ENCODE measurements around the gene ANKZF1. TPM values are rescaled to one million over a fixed set of nuclear protein-coding genes. Genes with fewer than 3 reads are reported as not detected.
A peak's percentile ranks its signal among the peaks of the same experiment; 100 is the strongest.

The ANKZF1 gene
- total and polyA plus RNA-seq, 2 of the 8 experiments (the other 6 are each of a cell fraction or from before 2014, with no cell fraction given): 32.5 to 50.1 TPM

DNA sequence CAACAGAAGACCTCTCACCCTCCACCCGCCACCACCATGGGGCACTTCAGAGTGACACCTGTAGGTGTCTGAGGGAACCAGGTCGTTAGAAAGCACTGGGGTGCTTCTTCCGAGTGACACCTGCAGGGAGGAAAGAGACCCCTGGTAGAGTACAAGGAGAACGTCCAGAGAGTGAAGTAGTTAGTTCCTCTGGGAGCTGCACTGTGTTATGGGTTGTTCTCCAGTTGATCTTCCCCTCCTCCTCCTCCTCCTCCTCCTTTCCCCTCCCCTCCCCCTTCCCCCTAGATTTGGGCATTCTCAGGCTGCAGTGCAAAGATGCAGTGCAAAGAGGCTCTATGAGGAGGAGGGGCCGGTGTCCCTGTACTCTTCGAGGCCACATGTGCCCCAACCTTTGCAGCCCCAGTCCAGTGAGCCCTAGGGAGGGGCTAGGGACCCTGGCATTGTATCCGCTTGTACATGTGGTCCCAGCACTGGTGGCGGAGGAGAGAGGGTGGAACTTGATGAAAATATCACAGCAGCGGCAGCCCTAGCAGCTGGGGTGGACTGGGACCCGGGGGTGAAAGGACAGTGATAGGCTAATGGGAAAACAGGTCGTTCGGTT is 50.4 kb downstream of the ANKZF1 start:
- peak overlapping the region; percentile 73 to 87 for H3K4me2 ChIP-seq (ENCODE audit: insufficient read depth in 1 of 2, low read depth in 2 of 2, low read length in 2 of 2)
- H2BK5ac ChIP-seq (ENCODE audit: low read depth, low read length): no peak overlapping the region
- H3K4me1 ChIP-seq (replicated peaks in 1 of 4; ENCODE audit: control insufficient read depth in 3 of 4, insufficient read depth in 4 of 4, low read length in 3 of 4): peaks cover 9 to 23% (median 12%) of the 10 kb centered on the region in 4 experiments; a peak in 6 of 7 replicates
- no peak overlapping the region for H3K56ac ChIP-seq (replicated peaks; ENCODE audit: insufficient read length, low read depth, low read length)
- no peak overlapping the region for H3K23ac ChIP-seq (ENCODE audit: insufficient read length)
- FAIRE-seq (no peak), DNase-seq (ENCODE audit: low read depth in 1 of 2, low spot score in 2 of 2) (no peak)
- peak overlapping the region in 2 of 4 experiments; percentile 8 to 26; a peak in 1 of 7 replicates for H3K9ac ChIP-seq (replicated peaks in 1 of 4; ENCODE audit: extremely low read depth in 1 of 4, low read depth in 3 of 4, low read length in 3 of 4)
- peaks cover 8% of the 10 kb centered on the region; the same call in 1 of the 2 replicates for H3K23me2 ChIP-seq (ENCODE audit: low read depth, low read length)
- no peak overlapping the region for H3K4ac ChIP-seq (replicated peaks; ENCODE audit: insufficient read length, low read depth, low read length)
- CTCF ChIA-PET (ENCODE audit: partially characterized antibody): interaction anchor here (0.7 to 12.1 kb wide), 6 partner anchors 12 to 108 kb away, joined by 3 to 220 read pairs (median 14); partner anchors contain the start of genes DNPEP, GLB1L, STK16 and TUBA4A
- no peak overlapping the region for H4K91ac ChIP-seq (replicated peaks; ENCODE audit: insufficient read length, low read length)
- no peaks in the 10 kb centered on the region; a peak in 1 of 7 replicates for H3K27me3 ChIP-seq (replicated peaks in 1 of 4; ENCODE audit: control insufficient read depth in 3 of 4, extremely low read depth in 1 of 4, insufficient read depth in 3 of 4, low read length in 3 of 4)
- no peak overlapping the region for H4K8ac ChIP-seq (ENCODE audit: extremely low read depth, insufficient read depth, low read length)
- H2AFZ ChIP-seq (ENCODE audit: low read length): no peak overlapping the region
- no peak overlapping the region for H4K5ac ChIP-seq (ENCODE audit: insufficient read length, low read depth, low read length)
- no peaks in the 10 kb centered on the region for H3K79me2 ChIP-seq (ENCODE audit: control insufficient read depth in 1 of 2, insufficient read depth in 2 of 2, low read length in 2 of 2)
- POLR2A ChIA-PET (ENCODE audit: partially characterized antibody): interaction anchor here (1.0 to 4.5 kb wide), 6 partner anchors 14 to 104 kb away, joined by 3 to 33 read pairs (median 8); partner anchors contain the start of genes ATG9A, GLB1L, PTPRN and STK16
- no peak overlapping the region for H3K27ac ChIP-seq (ENCODE audit: low read depth, low read length)
- H3K18ac ChIP-seq (ENCODE audit: extremely low read depth, low read length): peak overlapping the region; percentile 13; the same call in 1 of the 2 replicates
- H2BK120ac ChIP-seq (replicated peaks; ENCODE audit: low read depth, low read length): no peak overlapping the region
- TF ChIP-seq ASH2L (IDR thresholded peaks at IDR 0.05; ENCODE audit: low read length) (no peak), YY1 (IDR thresholded peaks at IDR 0.05; ENCODE audit: low read depth, low read length) (no peak), CBX8 (IDR thresholded peaks at IDR 0.05; ENCODE audit: borderline replicate concordance, low read depth, low read length) (no peak), RBBP5 (IDR thresholded peaks at IDR 0.05; ENCODE audit: borderline replicate concordance, low read depth, low read length) (no peak), NRF1 (IDR thresholded peaks at IDR 0.05; ENCODE audit: low read depth, low read length) (no peak), JUND (IDR thresholded peaks at IDR 0.05; ENCODE audit: low read length) (no peak), KDM4A (IDR thresholded peaks at IDR 0.05; ENCODE audit: low read depth, low read length, severe bottlenecking) (no peak)
- H3K36me3 ChIP-seq (ENCODE audit: control insufficient read depth in 2 of 4, insufficient read depth in 4 of 4, low read length in 3 of 4): peaks cover 0 to 4% (median under 1%) of the 10 kb centered on the region in 4 experiments; a peak in 3 of 8 replicates
- peak overlapping the region; percentile 45 to 75 (median 52) for H3K4me3 ChIP-seq (ENCODE audit: extremely low read depth in 1 of 4, insufficient read depth in 2 of 4, low read depth in 3 of 4, low read length in 4 of 4)
- H2AK5ac ChIP-seq (ENCODE audit: low read depth, low read length): no peak overlapping the region
- WGBS, 2 experiments (ENCODE audit: extremely low coverage in 1 of 2, insufficient coverage in 1 of 2, insufficient read length in 1 of 2, insufficient replicate concordance in 2 of 2, low coverage in 1 of 2, low lambda C conversion rate in 2 of 2, missing lambda C conversion rate in 1 of 2): 63% methylated on average over 10 of the region's 12 CpGs; no CpG with 5 or more reads in 1 of the 2 experiments
- H3K79me1 ChIP-seq (ENCODE audit: low read depth, low read length): no peaks in the 10 kb centered on the region; the same call in 1 of the 2 replicates
- H2BK12ac ChIP-seq (ENCODE audit: low read depth, low read length): no peak overlapping the region
- no peaks in the 10 kb centered on the region for H3K9me3 ChIP-seq (ENCODE audit: insufficient read depth in 2 of 2, low read depth in 1 of 2, low read length in 1 of 2)
- no peak overlapping the region for H2BK15ac ChIP-seq (ENCODE audit: low read length)
- H4K20me1 ChIP-seq (replicated peaks in 1 of 2; ENCODE audit: control insufficient read depth in 1 of 2, insufficient read depth in 2 of 2, low read length in 2 of 2): no peaks in the 10 kb centered on the region
- H3K14ac ChIP-seq (ENCODE audit: insufficient read length): no peak overlapping the region
- H2BK20ac ChIP-seq (ENCODE audit: low read length): no peak overlapping the region
